Endothelial cell of umbilical vein (primary cell): ENCODE results near the gene SFXN3.

Source experiments
- EZH2 ChIP-seq: IDR thresholded peaks from 2 replicates; pipeline ENCODE4 v1.6.1; 2012; ENCODE audit warnings: borderline replicate concordance, low read depth, mild to moderate bottlenecking, moderate library complexity, low read length, inconsistent platforms; ENCODE audit not compliant: severe bottlenecking
- FOS ChIP-seq: IDR thresholded peaks from 2 replicates; pipeline ENCODE4 v1.6.1; 2011; ENCODE audit warnings: mild to moderate bottlenecking, low read length, moderate library complexity, borderline replicate concordance; ENCODE audit not compliant: insufficient read depth
- GATA2 ChIP-seq: IDR thresholded peaks from 2 replicates; pipeline ENCODE4 v1.7.0; 2011; ENCODE audit warnings: low read depth, mild to moderate bottlenecking, moderate library complexity, mixed read lengths, low read length; ENCODE audit not compliant: insufficient read length, insufficient read depth
- JUN ChIP-seq: IDR thresholded peaks from 2 replicates; pipeline ENCODE4 v1.6.1; 2011; ENCODE audit warnings: borderline replicate concordance, low read depth; ENCODE audit not compliant: insufficient read length, insufficient read depth
- POLR2A ChIP-seq: IDR thresholded peaks from 2 replicates; pipeline ENCODE4 v1.6.1; 2012; ENCODE audit warnings: low read depth, mild to moderate bottlenecking, control low read depth, low read length
- POLR2AphosphoS5 ChIP-seq: IDR thresholded peaks from 2 replicates; pipeline ENCODE4 v1.6.1; 2012; ENCODE audit warnings: low read depth, mild to moderate bottlenecking, control low read depth, low read length, moderate library complexity; ENCODE audit not compliant: insufficient read depth
- TF ChIP-seq, protein P1 (sequence below), 2 donors: IDR thresholded peaks; 1 replicate in 1 of 2; 2 replicates in 1 of 2; pipeline ENCODE4 v1.5.1; 2011; ENCODE audit warnings: low read length in 2 of 2, mild to moderate bottlenecking in 2 of 2, moderate library complexity in 2 of 2, control low read depth in 1 of 2, inconsistent platforms in 1 of 2, low read depth in 1 of 2; ENCODE audit not compliant: insufficient read depth in 1 of 2; ENCODE audit errors: extremely low read depth in 1 of 2

DNA sequence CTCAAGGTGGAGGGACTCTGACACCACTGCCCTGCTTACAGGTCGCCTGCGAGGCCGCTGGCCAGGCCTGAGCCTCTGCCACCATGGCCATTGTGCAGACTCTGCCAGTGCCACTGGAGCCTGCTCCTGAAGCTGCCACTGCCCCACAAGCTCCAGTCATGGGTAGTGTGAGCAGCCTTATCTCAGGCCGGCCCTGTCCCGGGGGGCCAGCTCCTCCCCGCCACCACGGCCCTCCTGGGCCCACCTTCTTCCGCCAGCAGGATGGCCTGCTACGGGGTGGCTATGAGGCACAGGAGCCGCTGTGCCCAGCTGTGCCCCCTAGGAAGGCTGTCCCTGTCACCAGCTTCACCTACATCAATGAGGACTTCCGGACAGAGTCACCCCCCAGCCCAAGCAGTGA is 28.6 kb upstream of the SFXN3 start:
- TF ChIP-seq, protein P1, sequence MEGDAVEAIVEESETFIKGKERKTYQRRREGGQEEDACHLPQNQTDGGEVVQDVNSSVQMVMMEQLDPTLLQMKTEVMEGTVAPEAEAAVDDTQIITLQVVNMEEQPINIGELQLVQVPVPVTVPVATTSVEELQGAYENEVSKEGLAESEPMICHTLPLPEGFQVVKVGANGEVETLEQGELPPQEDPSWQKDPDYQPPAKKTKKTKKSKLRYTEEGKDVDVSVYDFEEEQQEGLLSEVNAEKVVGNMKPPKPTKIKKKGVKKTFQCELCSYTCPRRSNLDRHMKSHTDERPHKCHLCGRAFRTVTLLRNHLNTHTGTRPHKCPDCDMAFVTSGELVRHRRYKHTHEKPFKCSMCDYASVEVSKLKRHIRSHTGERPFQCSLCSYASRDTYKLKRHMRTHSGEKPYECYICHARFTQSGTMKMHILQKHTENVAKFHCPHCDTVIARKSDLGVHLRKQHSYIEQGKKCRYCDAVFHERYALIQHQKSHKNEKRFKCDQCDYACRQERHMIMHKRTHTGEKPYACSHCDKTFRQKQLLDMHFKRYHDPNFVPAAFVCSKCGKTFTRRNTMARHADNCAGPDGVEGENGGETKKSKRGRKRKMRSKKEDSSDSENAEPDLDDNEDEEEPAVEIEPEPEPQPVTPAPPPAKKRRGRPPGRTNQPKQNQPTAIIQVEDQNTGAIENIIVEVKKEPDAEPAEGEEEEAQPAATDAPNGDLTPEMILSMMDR (IDR thresholded peaks at IDR 0.05; ENCODE audit: extremely low read depth in 1 of 2, insufficient read depth in 1 of 2, low read depth in 1 of 2, low read length in 2 of 2) = no peak
- no peak for TF ChIP-seq POLR2A
- TF ChIP-seq POLR2AphosphoS5 = no peak
- TF ChIP-seq FOS = no peak
- no peak for TF ChIP-seq GATA2
- TF ChIP-seq JUN = no peak
- TF ChIP-seq EZH2 = no peak
